H1 (cell line): ENCODE results near the gene GABRA1. TPM values are rescaled to one million over a fixed set of nuclear protein-coding genes. Genes with fewer than 3 reads are reported as not detected.

Experiments
- CTCF ChIA-PET: fragments of 300-600 bp; sonication (Branson Sonifier 250); formaldehyde crosslinking; loops from one replicate; lab custom pipeline; 2021; ENCODE audit not compliant: partially characterized antibody; lab: Charles Lee
- POLR2A ChIA-PET: fragments of 300-600 bp; sonication (Branson Sonifier 250); formaldehyde crosslinking; loops from one replicate; lab custom pipeline; 2021; ENCODE audit warnings: inconsistent platforms; ENCODE audit not compliant: partially characterized antibody; lab: Charles Lee
- DNase-seq, 2 experiments: peaks; one replicate each; pipeline versions ENCODE4 v3.0.0 to v3.0.0-alpha.2; 2010 to 2022; ENCODE audit warnings: low spot score in 2 of 2, low read depth in 1 of 2, mixed read lengths in 1 of 2
- FAIRE-seq: peaks from 2 replicates; lab custom pipeline; 2011; peaks lifted over from hg19 to GRCh38; lab: Jason Lieb, UNC
- H2AFZ ChIP-seq: 2 replicates; pipeline ENCODE4 v1.8.1; 2012; ENCODE audit warnings: low read length, inconsistent platforms
- H2AK5ac ChIP-seq: 2 replicates; pipeline ENCODE4 v1.6.1; 2013; ENCODE audit warnings: low read depth, low read length
- H2BK120ac ChIP-seq: replicated peaks from 2 replicates; pipeline ENCODE3; 2013; ENCODE audit warnings: low read depth, low read length, inconsistent platforms
- H2BK12ac ChIP-seq: 2 replicates; pipeline ENCODE4 v1.6.1; 2013; ENCODE audit warnings: low read depth, low read length
- H2BK15ac ChIP-seq: 2 replicates; pipeline ENCODE4 v1.6.1; 2013; ENCODE audit warnings: low read length
- H2BK20ac ChIP-seq: 2 replicates; pipeline ENCODE4 v1.6.1; 2013; ENCODE audit warnings: low read length
- H2BK5ac ChIP-seq: 2 replicates; pipeline ENCODE4 v1.6.1; 2013; ENCODE audit warnings: low read depth, low read length
- H3K14ac ChIP-seq: 2 replicates; pipeline ENCODE4 v1.6.1; 2013; ENCODE audit warnings: inconsistent platforms; ENCODE audit not compliant: insufficient read length
- H3K18ac ChIP-seq: 2 replicates; pipeline ENCODE4 v1.6.1; 2013; ENCODE audit warnings: low read length; ENCODE audit errors: extremely low read depth
- H3K23ac ChIP-seq: 2 replicates; pipeline ENCODE4 v1.6.1; 2013; ENCODE audit warnings: inconsistent platforms; ENCODE audit not compliant: insufficient read length
- H3K23me2 ChIP-seq: 2 replicates; pipeline ENCODE4 v1.6.1; 2013; ENCODE audit warnings: low read depth, low read length
- H3K27ac ChIP-seq: 2 replicates; pipeline ENCODE4 v1.6.1; 2011; ENCODE audit warnings: low read depth, low read length, inconsistent platforms
- H3K27me3 ChIP-seq, 4 experiments: replicated peaks in 1 of 4; 1 replicate in 1 of 4; 2 replicates in 3 of 4; pipeline versions ENCODE4 v1.6.1 to v1.8.1; 2011 to 2013; ENCODE audit warnings: low read length in 3 of 4, mild to moderate bottlenecking in 3 of 4, inconsistent platforms in 2 of 4, mixed read lengths in 2 of 4, moderate library complexity in 1 of 4; ENCODE audit not compliant: control insufficient read depth in 3 of 4, insufficient read depth in 3 of 4; ENCODE audit errors: extremely low read depth in 1 of 4
- H3K36me3 ChIP-seq, 4 experiments: 2 replicates each; pipeline versions ENCODE4 v1.6.1 to v1.8.1; 2011 to 2013; ENCODE audit warnings: mild to moderate bottlenecking in 4 of 4, low read length in 3 of 4, moderate library complexity in 2 of 4, control low read depth in 1 of 4, inconsistent platforms in 1 of 4; ENCODE audit not compliant: insufficient read depth in 4 of 4, control insufficient read depth in 2 of 4
- H3K4ac ChIP-seq: replicated peaks from 2 replicates; pipeline ENCODE3; 2013; ENCODE audit warnings: low read length, low read depth, mixed read lengths, inconsistent platforms; ENCODE audit not compliant: insufficient read length
- H3K4me1 ChIP-seq, 4 experiments: replicated peaks in 1 of 4; 1 replicate in 1 of 4; 2 replicates in 3 of 4; pipeline versions ENCODE4 v1.6.1 to v1.8.1; 2011 to 2013; ENCODE audit warnings: low read length in 3 of 4, inconsistent platforms in 2 of 4, mixed read lengths in 1 of 4; ENCODE audit not compliant: insufficient read depth in 4 of 4, control insufficient read depth in 3 of 4
- H3K4me2 ChIP-seq, 2 experiments: 2 replicates each; pipeline versions ENCODE4 v1.6.1 to v1.8.1; 2011 to 2013; ENCODE audit warnings: low read depth in 2 of 2, low read length in 2 of 2, control low read depth in 1 of 2, inconsistent platforms in 1 of 2, mild to moderate bottlenecking in 1 of 2; ENCODE audit not compliant: insufficient read depth in 1 of 2
- H3K4me3 ChIP-seq, 4 experiments: fragments of 200-600, 300-600 bp in 1 of 4; sonication (generic), shearing (Covaris generic), sonication (Bioruptor Twin) in 1 of 4; 2 replicates each; pipeline versions ENCODE4 v1.5.1 to v1.8.1; 2011 to 2016; ENCODE audit warnings: low read length in 4 of 4, low read depth in 3 of 4, control low read depth in 2 of 4, inconsistent platforms in 2 of 4, mild to moderate bottlenecking in 2 of 4, mixed read lengths in 1 of 4, moderate library complexity in 1 of 4; ENCODE audit not compliant: insufficient read depth in 2 of 4; ENCODE audit errors: extremely low read depth in 1 of 4
- H3K56ac ChIP-seq: replicated peaks from 2 replicates; pipeline ENCODE3; 2013; ENCODE audit warnings: low read depth, mild to moderate bottlenecking, mixed read lengths, low read length, inconsistent platforms; ENCODE audit not compliant: insufficient read length
- H3K79me1 ChIP-seq: 2 replicates; pipeline ENCODE4 v1.6.1; 2013; ENCODE audit warnings: low read depth, low read length, control low read depth
- H3K79me2 ChIP-seq, 2 experiments: 2 replicates each; pipeline versions ENCODE4 v1.6.1 to v1.8.1; 2012 to 2013; ENCODE audit warnings: low read length in 2 of 2, mild to moderate bottlenecking in 2 of 2, inconsistent platforms in 1 of 2; ENCODE audit not compliant: insufficient read depth in 2 of 2, control insufficient read depth in 1 of 2
- H3K9ac ChIP-seq, 4 experiments: replicated peaks in 1 of 4; 1 replicate in 1 of 4; 2 replicates in 3 of 4; pipeline versions ENCODE4 v1.6.1 to v1.8.1; 2011 to 2013; ENCODE audit warnings: low read depth in 3 of 4, low read length in 3 of 4, control low read depth in 2 of 4, mild to moderate bottlenecking in 2 of 4, moderate library complexity in 2 of 4, inconsistent platforms in 1 of 4; ENCODE audit errors: extremely low read depth in 1 of 4
- H3K9me3 ChIP-seq, 2 experiments: 2 replicates each; pipeline versions ENCODE4 v1.6.1 to v1.8.1; 2012 to 2013; ENCODE audit warnings: mild to moderate bottlenecking in 2 of 2, moderate library complexity in 2 of 2, control low read depth in 1 of 2, inconsistent platforms in 1 of 2, low read depth in 1 of 2, low read length in 1 of 2, mixed read lengths in 1 of 2; ENCODE audit not compliant: insufficient read depth in 2 of 2
- H4K20me1 ChIP-seq, 2 experiments: replicated peaks in 1 of 2; 2 replicates each; pipeline versions ENCODE3 to v1.8.1; 2011 to 2013; ENCODE audit warnings: inconsistent platforms in 2 of 2, low read length in 2 of 2, mild to moderate bottlenecking in 1 of 2; ENCODE audit not compliant: insufficient read depth in 2 of 2, control insufficient read depth in 1 of 2
- H4K5ac ChIP-seq: 2 replicates; pipeline ENCODE4 v1.6.1; 2013; ENCODE audit warnings: low read length, low read depth, mixed read lengths, inconsistent platforms; ENCODE audit not compliant: insufficient read length
- H4K8ac ChIP-seq: 2 replicates; pipeline ENCODE4 v1.8.0; 2013; ENCODE audit warnings: mild to moderate bottlenecking, moderate library complexity, low read length, inconsistent platforms; ENCODE audit not compliant: insufficient read depth; ENCODE audit errors: extremely low read depth
- H4K91ac ChIP-seq: replicated peaks from 2 replicates; pipeline ENCODE3; 2013; ENCODE audit warnings: low read length, mixed read lengths, inconsistent platforms; ENCODE audit not compliant: insufficient read length
- EGR1 ChIP-seq: IDR thresholded peaks from 2 replicates; pipeline ENCODE4 v1.6.1; 2011; ENCODE audit warnings: low read depth, low read length, borderline replicate concordance
- JUND ChIP-seq: IDR thresholded peaks from 2 replicates; pipeline ENCODE4 v1.6.1; 2011; ENCODE audit warnings: mild to moderate bottlenecking, improper control_type of control experiment, low read length
- WGBS, 2 experiments: shearing (Covaris generic) in 1 of 2; methylation state at CpG; one replicate each; pipeline versions ENCODE4 v1.1.6 to v1.1.7; 2013 to 2015; ENCODE audit warnings: low lambda C conversion rate in 2 of 2, mixed read lengths in 2 of 2, inconsistent platforms in 1 of 2, low coverage in 1 of 2, missing lambda C conversion rate in 1 of 2; ENCODE audit not compliant: insufficient replicate concordance in 2 of 2, insufficient coverage in 1 of 2, insufficient read length in 1 of 2; ENCODE audit errors: extremely low coverage in 1 of 2, missing lambda C conversion rate in 1 of 2; 5-methylcytosine and 5-hydroxymethylcytosine counted together
- polyA plus RNA-seq, 7 experiments: library from polyadenylated mRNA; depleted of rRNA in 3 of 7; stranded (reverse) in 5 of 7; unstranded in 2 of 7; fragments of >200 nt in 5 of 7; fragments of 200-250 nt in 2 of 7; gene quantifications; 1 replicate in 5 of 7; 2 replicates in 1 of 7; 4 replicates in 1 of 7; pipeline versions ENCODE4 v1.2.1 to v1.2.3, GENCODE V29; 2011 to 2013; ENCODE audit warnings: missing spikeins in 2 of 7, mixed read lengths in 2 of 7
- total RNA-seq: library from RNA; stranded (reverse); fragmentation: NEBNext Ultra II Directional; extraction: Animal tissue kit (Norgen Biotek cat#: 25700); gene quantifications from 2 replicates; pipeline ENCODE4 v1.2.1, GENCODE V29; 2021

Gene GABRA1
- total and polyA plus RNA-seq, 2 of the 8 experiments (the other 6 are each of a cell fraction or from before 2014, with no cell fraction given): 4.7 to 16.2 TPM

GRCh38 chr5:161865510-161865909, 17.6 kb downstream of the GABRA1 start:
- H3K23me2 ChIP-seq: no peaks in the 10 kb centered on the region
- H4K91ac ChIP-seq: no peak overlapping the region
- no peaks in the 10 kb centered on the region for H3K79me1 ChIP-seq
- no peak overlapping the region for H4K8ac ChIP-seq
- no peak overlapping the region for H3K14ac ChIP-seq
- H2BK5ac ChIP-seq: no peak overlapping the region
- H2BK120ac ChIP-seq: no peak overlapping the region
- no peak overlapping the region for H3K4me3 ChIP-seq
- H2AK5ac ChIP-seq: no peak overlapping the region
- H3K27me3 ChIP-seq: no peaks in the 10 kb centered on the region
- no peak overlapping the region for H3K18ac ChIP-seq
- 95% methylated on average over 7 of the region's 7 CpGs; no CpG with 5 or more reads in 1 of the 2 experiments for WGBS, 2 experiments
- no peak for DNase-seq
- H2BK12ac ChIP-seq: no peak overlapping the region
- H2AFZ ChIP-seq: no peak overlapping the region
- no peaks in the 10 kb centered on the region for H3K79me2 ChIP-seq
- no peak overlapping the region for H3K27ac ChIP-seq
- no peak overlapping the region for H3K4me2 ChIP-seq
- ChIA-PET POLR2A (no interaction called here), CTCF (no interaction called here)
- no peak overlapping the region for H2BK20ac ChIP-seq
- H3K4me1 ChIP-seq: no peaks in the 10 kb centered on the region
- no peak overlapping the region for H4K5ac ChIP-seq
- H4K20me1 ChIP-seq: no peaks in the 10 kb centered on the region
- H3K4ac ChIP-seq: no peak overlapping the region
- no peak overlapping the region for H2BK15ac ChIP-seq
- FAIRE-seq: no peak
- H3K36me3 ChIP-seq: no peaks in the 10 kb centered on the region
- H3K9ac ChIP-seq: no peak overlapping the region
- H3K23ac ChIP-seq: no peak overlapping the region
- no peak overlapping the region for H3K56ac ChIP-seq
- no peaks in the 10 kb centered on the region for H3K9me3 ChIP-seq
- TF ChIP-seq JUND: no peak
- no peak for TF ChIP-seq EGR1
